Measurements from ENCODE around the gene HOXB3.

The HOXB3 gene

DNA sequence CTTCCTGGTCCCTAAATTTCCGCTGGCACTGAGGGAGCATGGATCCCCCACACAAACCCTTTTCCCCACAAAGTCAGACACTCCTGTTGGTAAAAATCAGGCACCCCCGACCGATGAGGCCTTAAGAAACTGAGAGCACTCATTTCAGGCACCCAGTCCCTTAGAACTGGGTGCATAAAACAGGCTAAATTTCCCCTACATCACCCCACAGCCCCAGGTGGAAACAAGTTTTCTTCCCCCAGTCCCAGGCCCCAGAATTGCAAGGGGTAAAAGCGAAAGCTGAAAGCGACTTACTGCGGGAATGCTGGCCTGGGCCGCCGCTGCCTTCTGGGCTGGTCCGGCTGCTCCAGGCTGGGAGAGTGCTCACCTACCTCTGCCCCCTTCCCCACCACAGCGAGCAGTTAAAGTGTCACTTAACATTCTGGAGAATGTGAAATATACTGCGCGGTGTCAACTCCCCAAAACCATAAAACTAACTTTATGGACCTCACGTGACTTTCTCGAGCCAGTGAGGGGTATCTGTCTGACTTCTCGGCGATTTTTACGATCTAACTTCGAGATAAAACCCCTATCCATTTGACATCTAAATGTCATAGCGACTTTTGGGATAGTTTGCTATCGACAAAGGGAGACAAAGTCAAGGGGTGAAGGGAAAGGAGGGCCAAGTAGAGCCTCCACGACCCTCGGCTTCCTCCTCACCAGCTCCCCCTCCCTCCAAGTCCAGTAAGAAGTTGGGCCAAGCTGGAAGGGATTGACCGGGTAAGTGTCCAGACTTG, at the start of gene HOXB3:
TSS of gene HOXB3 (minus strand) at position 411 of the 776 bp plus-strand sequence. CDS start 37,767 bp downstream, outside the sequence.
- peak; percentile 66 for DNase-seq

GRCh38 chr17:48639136-48639535, 49.1 kb upstream of the HOXB3 start:
- no peak for DNase-seq

GRCh38 chr17:48637323-48638260, 47.6 kb upstream of the HOXB3 start:
- peak; percentile 88 for DNase-seq

GRCh38 chr17:48636177-48637018, 46.4 kb upstream of the HOXB3 start:
- DNase-seq, result peak; percentile 61

- DNase-seq, result no peak
Measured at GRCh38 chr17:48634493-48635208, 44.6 kb upstream of the HOXB3 start.

DNA sequence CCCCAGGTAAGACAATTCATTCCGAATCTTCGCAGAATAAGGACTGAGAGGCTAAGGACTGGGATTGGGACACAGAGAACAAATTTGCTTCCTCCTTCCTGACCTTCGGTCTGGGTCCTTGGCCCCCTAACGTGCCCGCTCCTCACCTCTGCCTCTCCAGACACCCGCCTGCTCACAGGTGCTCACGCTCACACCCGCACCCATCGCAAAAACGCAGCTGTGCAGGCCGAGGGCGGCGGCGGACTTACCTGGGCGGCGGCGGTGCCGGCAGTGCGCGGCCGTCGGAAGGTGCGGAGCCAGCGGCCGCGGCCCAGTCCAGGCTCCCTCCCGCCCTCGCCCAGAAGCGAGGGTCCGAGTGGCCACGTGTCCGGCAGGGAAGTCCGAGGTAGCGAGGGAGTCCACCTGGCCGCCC, 43.2 kb upstream of the HOXB3 start:
- DNase-seq, result no peak

DNA sequence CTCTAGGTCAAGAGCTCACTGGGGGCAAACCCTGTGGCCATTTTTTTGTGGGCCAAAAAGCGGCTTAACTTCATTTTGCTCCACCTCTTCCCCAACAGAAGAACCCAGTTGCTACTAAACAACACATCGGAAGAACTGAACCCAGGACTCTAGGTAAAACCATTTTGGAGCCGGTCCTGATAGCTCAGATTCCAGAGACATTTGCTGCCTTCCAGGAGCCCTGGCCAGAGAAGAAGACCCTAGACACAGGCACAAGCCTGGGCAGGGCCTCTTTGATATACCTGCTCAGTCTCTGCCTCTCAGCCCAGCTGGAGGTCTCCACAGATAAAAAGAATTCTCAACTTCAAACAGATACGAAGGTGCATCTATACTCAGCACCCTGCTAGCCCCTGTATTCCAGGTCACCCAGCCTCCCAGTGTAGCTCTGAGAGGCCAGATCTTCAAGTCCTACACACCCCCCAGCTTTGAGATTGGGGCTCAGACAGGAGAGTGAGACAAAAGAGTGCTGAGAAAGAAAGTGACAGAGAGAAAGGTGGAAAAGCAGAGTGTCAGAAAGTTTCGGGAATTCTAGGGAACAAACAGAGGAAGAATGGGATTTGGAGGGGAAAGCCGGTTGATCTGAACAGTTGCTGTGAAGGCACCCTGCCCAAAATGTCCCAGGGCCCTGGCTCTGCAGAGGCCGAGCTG, 42.7 kb upstream of the HOXB3 start:
- DNase-seq, result no peak

- no peak for DNase-seq
Measured at GRCh38 chr17:48631693-48632578, 41.9 kb upstream of the HOXB3 start.

- no peak for DNase-seq
Measured at GRCh38 chr17:48630925-48631692, 41.1 kb upstream of the HOXB3 start.

DNA sequence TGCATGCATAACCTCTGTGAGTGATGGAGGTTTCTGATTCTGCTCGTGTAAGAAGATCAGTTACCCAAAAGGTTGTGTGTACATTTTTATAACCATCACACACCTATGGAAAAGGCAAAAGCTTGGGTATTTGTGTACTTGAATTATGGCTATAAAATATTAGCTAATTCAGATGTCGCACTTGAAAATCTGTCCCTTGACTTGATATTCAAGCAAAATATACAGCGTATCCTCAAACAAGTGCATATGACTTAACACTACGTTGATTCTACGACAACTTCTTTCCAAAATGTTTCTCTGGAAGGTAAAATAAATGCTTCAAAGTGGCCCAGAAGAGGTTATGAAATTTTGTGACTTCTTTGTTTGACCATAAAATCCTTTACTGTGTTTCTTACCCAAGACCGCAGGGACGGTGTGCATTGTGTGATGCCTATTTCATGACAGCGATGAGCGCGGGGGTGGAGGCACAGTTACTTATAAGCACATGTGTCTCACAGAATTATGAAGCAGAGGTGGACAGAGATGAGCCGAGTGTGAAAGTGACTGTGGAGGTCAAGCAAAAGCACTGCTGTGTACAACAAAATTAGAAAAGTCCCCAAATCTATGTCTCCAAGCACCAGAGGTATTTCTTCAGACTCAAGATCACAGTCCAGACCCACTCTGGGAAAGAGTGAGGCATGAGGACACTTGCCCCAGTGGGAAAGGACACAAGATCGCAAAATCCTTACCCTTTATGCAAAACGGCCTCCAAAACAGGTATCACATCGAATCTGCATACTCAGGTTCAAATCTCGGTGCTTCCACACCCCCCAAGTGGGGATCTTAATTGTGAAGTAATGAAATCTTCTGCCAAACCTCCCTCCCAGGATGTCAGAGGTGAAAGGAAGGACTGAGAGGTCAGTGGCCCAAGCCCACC, 40.2 kb upstream of the HOXB3 start:
- no peak for DNase-seq

GRCh38 chr17:48629411-48629759, 39.3 kb upstream of the HOXB3 start:
- no peak for DNase-seq

- DNase-seq, result no peak
Measured at GRCh38 chr17:48628649-48629410, 38.8 kb upstream of the HOXB3 start.

DNA sequence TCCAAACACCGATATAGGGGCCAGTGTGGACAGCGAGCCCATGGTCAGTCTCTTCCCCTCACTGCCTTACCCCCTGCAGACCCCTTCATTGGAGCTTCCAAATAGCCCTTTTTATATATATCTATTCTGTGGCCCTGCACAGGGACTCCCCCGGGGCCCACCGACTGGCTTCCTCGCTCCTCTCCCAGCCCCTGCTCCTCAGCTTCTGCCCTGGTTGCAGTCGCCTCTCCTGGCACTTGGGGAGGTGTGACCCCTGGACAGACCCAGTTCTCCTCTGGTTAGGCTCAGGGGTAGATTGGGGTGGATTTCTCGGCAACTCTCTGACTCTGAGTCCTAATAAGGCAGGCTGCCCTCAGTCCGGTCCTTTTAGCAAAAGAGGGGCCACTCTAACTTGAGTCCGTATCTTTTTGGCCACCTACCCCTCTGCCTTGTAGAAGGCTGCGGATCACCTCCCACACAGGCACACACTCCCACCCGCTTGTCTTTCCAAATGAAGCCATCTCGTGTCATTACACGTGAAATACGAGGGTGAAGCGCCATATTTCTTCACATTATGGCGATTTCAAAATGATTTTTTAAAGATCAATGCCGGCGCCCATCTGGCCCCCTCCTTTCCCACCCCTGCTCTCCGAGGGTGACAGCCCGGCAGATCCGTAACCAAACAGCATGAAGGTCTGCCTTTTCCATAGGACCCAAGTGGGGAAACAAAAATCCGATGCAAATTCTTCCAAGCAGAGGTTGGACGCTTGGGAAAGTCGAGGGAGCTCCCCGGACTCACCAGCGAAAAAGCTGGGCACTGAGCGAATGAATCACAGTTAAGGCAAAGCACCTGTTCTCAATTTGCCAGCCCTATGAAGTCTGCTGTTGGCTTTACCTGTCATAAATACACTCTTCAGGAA, 37.8 kb upstream of the HOXB3 start:
- no peak for DNase-seq

DNA sequence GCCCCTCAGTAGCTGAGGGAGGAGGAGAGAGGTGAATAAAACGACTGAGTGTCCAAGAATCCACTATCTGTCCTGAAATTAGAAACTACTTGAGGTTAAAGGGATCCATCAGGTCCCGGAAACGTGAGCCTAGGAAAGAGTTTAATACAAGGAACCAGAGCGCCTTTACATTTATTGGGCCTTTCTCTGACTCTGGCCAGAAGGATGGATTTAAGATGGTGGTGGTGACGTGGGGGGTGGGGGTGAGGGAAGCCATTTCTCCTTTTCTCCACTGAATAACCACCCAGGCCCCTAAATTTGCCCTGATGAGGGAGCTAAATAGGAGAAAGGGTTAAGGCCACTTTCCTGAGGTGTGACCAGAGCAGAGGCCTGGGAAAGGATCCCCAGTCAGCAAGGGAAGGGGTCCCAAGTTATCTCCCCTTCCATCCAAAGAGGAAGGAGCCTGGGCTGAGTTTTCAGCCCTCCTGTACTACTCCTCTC, 37.1 kb upstream of the HOXB3 start:
- DNase-seq, result no peak

GRCh38 chr17:48626245-48627117, 36.4 kb upstream of the HOXB3 start, which contains the start of gene HOXB9:
Gene HOXB9 (minus strand): TSS chr17:48626358. CDS start chr17:48626269, 89 bp downstream.
- DNase-seq, result peak; percentile 31
